Endothelial cell of umbilical vein (primary cell): ENCODE measurements around the gene DCDC1. TPM values are rescaled to one million over a fixed set of nuclear protein-coding genes. Genes with fewer than 3 reads are reported as not detected.

ENCODE experiments used
- BruUV-seq: library from RNA; stranded (reverse); fragments of 400-500 nt; replicated peaks from 2 replicates; lab custom pipeline; 2021; lab: Mats Ljungman, UMichigan
- CTCF ChIA-PET: fragments of 300-600, 350-600 bp; sonication (Branson Sonifier 250); formaldehyde crosslinking; loops from one replicate; lab custom pipeline; 2021; ENCODE audit warnings: antibody characterized with exemption, inconsistent platforms; lab: Charles Lee
- POLR2A ChIA-PET: fragments of 300-600, 350-600 bp; sonication (Branson Sonifier 250); formaldehyde crosslinking; loops from one replicate; lab custom pipeline; 2021; ENCODE audit warnings: antibody characterized with exemption, inconsistent platforms; lab: Charles Lee
- DNase-seq: peaks from one replicate; pipeline ENCODE4 v3.0.0-alpha.2; 2011; ENCODE audit warnings: low read depth, low spot score
- FAIRE-seq: peaks from 2 replicates; lab custom pipeline; 2011; peaks lifted over from hg19 to GRCh38; lab: Jason Lieb, UNC
- H2AFZ ChIP-seq: 2 replicates; pipeline ENCODE4 v1.6.0; 2012; ENCODE audit warnings: low read depth, low read length, control low read depth, inconsistent platforms
- H3K27ac ChIP-seq: 2 replicates; pipeline ENCODE4 v1.5.1; 2011; ENCODE audit warnings: low read depth, mild to moderate bottlenecking, control low read depth, low read length, moderate library complexity; ENCODE audit not compliant: insufficient read depth
- H3K27me3 ChIP-seq, 2 experiments: 2 replicates each; pipeline versions ENCODE4 v1.6.0 to v1.6.1; 2011; ENCODE audit warnings: low read length in 2 of 2, mixed read lengths in 1 of 2; ENCODE audit not compliant: control insufficient read depth in 2 of 2, insufficient read depth in 2 of 2
- H3K36me3 ChIP-seq, 2 experiments: 2 replicates in 1 of 2; 3 replicates in 1 of 2; pipeline ENCODE4 v1.5.1; 2011; ENCODE audit warnings: low read length in 2 of 2, mild to moderate bottlenecking in 1 of 2, moderate library complexity in 1 of 2; ENCODE audit not compliant: control insufficient read depth in 2 of 2, insufficient read depth in 2 of 2; ENCODE audit errors: extremely low read depth in 1 of 2
- H3K4me1 ChIP-seq: 3 replicates; pipeline ENCODE4 v1.5.1; 2011; ENCODE audit warnings: mild to moderate bottlenecking, low read length; ENCODE audit not compliant: control insufficient read depth, insufficient read depth; ENCODE audit errors: extremely low read depth
- H3K4me2 ChIP-seq: 2 replicates; pipeline ENCODE4 v1.6.1; 2011; ENCODE audit warnings: low read length, control low read depth, mixed read lengths; ENCODE audit not compliant: insufficient read depth
- H3K4me3 ChIP-seq, 3 experiments: fragments of 200-600 bp in 1 of 3; sonication (generic), shearing (Covaris generic) in 1 of 3; replicated peaks in 1 of 3; 2 replicates each; pipeline ENCODE4 v1.5.1; 2011 to 2016; ENCODE audit warnings: control low read depth in 3 of 3, low read length in 3 of 3, mild to moderate bottlenecking in 2 of 3, inconsistent platforms in 1 of 3, low read depth in 1 of 3, moderate library complexity in 1 of 3; ENCODE audit not compliant: insufficient read depth in 1 of 3
- H3K79me2 ChIP-seq: 2 replicates; pipeline ENCODE4 v1.6.0; 2012; ENCODE audit warnings: low read length, inconsistent platforms; ENCODE audit not compliant: control insufficient read depth, insufficient read depth
- H3K9ac ChIP-seq: replicated peaks from 2 replicates; pipeline ENCODE3; 2011; ENCODE audit warnings: low read length, control low read depth; ENCODE audit not compliant: insufficient read depth; ENCODE audit errors: extremely low read depth
- H3K9me1 ChIP-seq: replicated peaks from 3 replicates; pipeline ENCODE4 v1.6.0; 2011; ENCODE audit warnings: mild to moderate bottlenecking, low read length; ENCODE audit not compliant: control insufficient read depth, insufficient read depth; ENCODE audit errors: extremely low read depth
- H3K9me3 ChIP-seq: replicated peaks from 2 replicates; pipeline ENCODE4 v1.5.1; 2012; ENCODE audit warnings: low read length, inconsistent platforms; ENCODE audit not compliant: control insufficient read depth, insufficient read depth
- H4K20me1 ChIP-seq: replicated peaks from 2 replicates; pipeline ENCODE3; 2011; ENCODE audit warnings: mild to moderate bottlenecking, low read length; ENCODE audit not compliant: control insufficient read depth, insufficient read depth; ENCODE audit errors: extremely low read depth
- CTCF ChIP-seq, 2 donors: IDR thresholded peaks; 1 replicate in 1 of 2; 2 replicates in 1 of 2; pipeline ENCODE4 v1.5.1; 2011; ENCODE audit warnings: low read length in 2 of 2, mild to moderate bottlenecking in 2 of 2, moderate library complexity in 2 of 2, control low read depth in 1 of 2, inconsistent platforms in 1 of 2, low read depth in 1 of 2; ENCODE audit not compliant: insufficient read depth in 1 of 2; ENCODE audit errors: extremely low read depth in 1 of 2
- EZH2 ChIP-seq: IDR thresholded peaks from 2 replicates; pipeline ENCODE4 v1.6.1; 2012; ENCODE audit warnings: borderline replicate concordance, low read depth, mild to moderate bottlenecking, moderate library complexity, low read length, inconsistent platforms; ENCODE audit not compliant: severe bottlenecking
- FOS ChIP-seq: IDR thresholded peaks from 2 replicates; pipeline ENCODE4 v1.6.1; 2011; ENCODE audit warnings: mild to moderate bottlenecking, low read length, moderate library complexity, borderline replicate concordance; ENCODE audit not compliant: insufficient read depth
- GATA2 ChIP-seq: IDR thresholded peaks from 2 replicates; pipeline ENCODE4 v1.7.0; 2011; ENCODE audit warnings: low read depth, mild to moderate bottlenecking, moderate library complexity, mixed read lengths, low read length; ENCODE audit not compliant: insufficient read length, insufficient read depth
- JUN ChIP-seq: IDR thresholded peaks from 2 replicates; pipeline ENCODE4 v1.6.1; 2011; ENCODE audit warnings: borderline replicate concordance, low read depth; ENCODE audit not compliant: insufficient read length, insufficient read depth
- MAX ChIP-seq: IDR thresholded peaks from 2 replicates; pipeline ENCODE4 v1.6.1; 2011; ENCODE audit not compliant: insufficient read depth, insufficient read length
- MYC ChIP-seq: IDR thresholded peaks from one replicate; pipeline ENCODE4 v1.6.1; 2011; ENCODE audit warnings: mild to moderate bottlenecking, low read depth, low read length
- POLR2A ChIP-seq: IDR thresholded peaks from 2 replicates; pipeline ENCODE4 v1.6.1; 2012; ENCODE audit warnings: low read depth, mild to moderate bottlenecking, control low read depth, low read length
- POLR2AphosphoS5 ChIP-seq: IDR thresholded peaks from 2 replicates; pipeline ENCODE4 v1.6.1; 2012; ENCODE audit warnings: low read depth, mild to moderate bottlenecking, control low read depth, low read length, moderate library complexity; ENCODE audit not compliant: insufficient read depth
- dilution Hi-C: fragments of 300-500 bp; cut with MboI; formaldehyde crosslinking; loops from one replicate; pipeline ENCODE4 v1.15.0; 2019; ENCODE audit warnings: low sequenced_read_pairs; ENCODE audit not compliant: extremely low pct_ligation_motif_present
- intact Hi-C: fragments of 100-400 bp; cut with micrococcal nuclease; formaldehyde crosslinking; loops from one replicate; pipeline ENCODE4 v1.10.0; 2022
- polyA plus RNA-seq, 4 experiments: library from polyadenylated mRNA; depleted of rRNA in 3 of 4; stranded (reverse) in 3 of 4; unstranded in 1 of 4; fragments of >200 nt; gene quantifications; 2 replicates each; pipeline versions ENCODE4 v1.2.1 to v1.2.3, GENCODE V29; 2011 to 2012; ENCODE audit warnings: missing spikeins in 1 of 4
- total RNA-seq: library from RNA; stranded (reverse); gene quantifications from 2 replicates; pipeline ENCODE4 v1.2.3, GENCODE V29; 2021

The DCDC1 gene
- total and polyA plus RNA-seq, 2 donors (not counting 3 experiments of a cell fraction or from before 2014, with no cell fraction given): 0.04 TPM; not detected in 1

GRCh38 chr11:31060880-31061279, 308.7 kb downstream of the DCDC1 start:
- DNase-seq (no peak), FAIRE-seq (no peak)
- H3K4me1 ChIP-seq: no peaks in the 10 kb centered on the region
- BruUV-seq: no TSS peak
- H3K4me2 ChIP-seq: no peak overlapping the region
- intact Hi-C loops (no loop called here), dilution Hi-C loops (no loop called here)
- no peak overlapping the region for H3K27ac ChIP-seq
- no peak overlapping the region for H3K4me3 ChIP-seq
- H3K36me3 ChIP-seq: no peaks in the 10 kb centered on the region
- no peak overlapping the region for H3K9ac ChIP-seq
- H3K27me3 ChIP-seq: peaks cover 0 to 1% of the 10 kb centered on the region in 2 experiments
- H4K20me1 ChIP-seq: no peaks in the 10 kb centered on the region
- TF ChIP-seq POLR2AphosphoS5: no peak
- TF ChIP-seq GATA2: no peak
- TF ChIP-seq FOS: no peak
- TF ChIP-seq POLR2A: no peak
- TF ChIP-seq EZH2: no peak
- TF ChIP-seq MAX: no peak
- TF ChIP-seq MYC: no peak
- TF ChIP-seq CTCF (IDR thresholded peaks at IDR 0.05; ENCODE audit: extremely low read depth in 1 of 2, insufficient read depth in 1 of 2, low read depth in 1 of 2, low read length in 2 of 2): no peak
- TF ChIP-seq JUN: no peak
- CTCF ChIA-PET: no interaction called here
- POLR2A ChIA-PET: no interaction called here
- H3K9me1 ChIP-seq: no peaks in the 10 kb centered on the region
- no peaks in the 10 kb centered on the region for H3K9me3 ChIP-seq
- no peak overlapping the region for H2AFZ ChIP-seq
- no peaks in the 10 kb centered on the region for H3K79me2 ChIP-seq
